Omental fat pad (tissue), 4 donors: Measurements from ENCODE around the gene BLOC1S4. TPM values are rescaled to one million over a fixed set of nuclear protein-coding genes. Genes with fewer than 3 reads are reported as not detected.

Experiments
- ATAC-seq: fragments of 150-250 bp; one replicate; pipeline ENCODE4 v1.9.1; 2016; ENCODE audit warnings: mild to moderate bottlenecking, moderate library complexity; ENCODE audit not compliant: low FRiP score
- DNase-seq: peaks from one replicate; pipeline ENCODE4 v3.0.0-alpha.2; 2019; ENCODE audit warnings: low spot score
- total RNA-seq, 4 donors: library from RNA; depleted of rRNA; stranded (reverse); fragments of >200 nt; gene quantifications; one replicate each; pipeline ENCODE4 v1.1.0, GENCODE V29; 2016
- TF ChIP-seq, protein P1 (sequence below), 3 donors: fragments of 450-650 bp; IDR thresholded peaks; one replicate each; pipeline ENCODE4 v1.5.1; 2016 to 2017; ENCODE audit warnings: antibody characterized with exemption in 3 of 3, mild to moderate bottlenecking in 3 of 3, moderate library complexity in 2 of 3

Gene BLOC1S4
- total RNA-seq, 4 donors from 2014 or later = 12.3 to 23.3 (median 13.9) TPM

DNA sequence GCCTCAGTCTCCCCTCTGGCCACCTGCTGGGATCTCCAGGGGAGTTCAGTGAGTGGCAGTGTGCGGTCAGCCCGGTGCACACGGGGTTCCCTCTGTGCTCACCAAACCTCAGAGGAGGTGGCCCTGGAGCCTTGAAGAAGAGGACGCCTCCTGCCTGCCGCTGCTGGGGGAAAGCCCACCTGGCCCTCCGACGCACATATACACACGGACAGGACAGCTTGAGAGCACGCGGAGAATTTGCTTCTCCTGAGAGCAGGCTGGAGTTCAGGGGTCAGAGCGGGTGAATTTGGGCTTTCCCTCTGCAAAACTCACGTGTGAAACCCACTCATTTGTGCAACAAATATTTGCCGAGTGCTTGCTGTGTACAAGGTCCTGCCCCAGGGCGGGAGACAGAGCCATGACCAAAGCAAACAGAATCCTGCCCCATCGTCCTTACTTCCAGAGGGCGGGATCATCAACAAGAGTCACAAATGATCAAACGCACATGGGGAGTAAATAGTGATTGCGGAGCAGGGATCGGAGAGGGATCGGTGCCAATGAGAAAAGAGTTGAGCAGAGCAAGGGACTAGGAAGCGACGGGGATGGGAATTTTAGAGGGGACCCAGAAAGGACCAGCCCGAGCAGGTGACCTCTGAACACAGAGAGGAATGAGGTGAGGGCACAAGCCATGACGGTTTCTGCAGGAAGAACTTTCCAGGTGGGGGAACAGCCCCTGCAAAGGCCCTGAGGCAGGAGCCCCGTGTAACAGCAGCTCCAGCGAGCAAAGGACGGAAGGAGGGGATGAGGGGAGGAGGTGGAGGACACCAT lies 17.6 kb downstream of the BLOC1S4 start:
- no peak for DNase-seq
- TF ChIP-seq, protein P1, sequence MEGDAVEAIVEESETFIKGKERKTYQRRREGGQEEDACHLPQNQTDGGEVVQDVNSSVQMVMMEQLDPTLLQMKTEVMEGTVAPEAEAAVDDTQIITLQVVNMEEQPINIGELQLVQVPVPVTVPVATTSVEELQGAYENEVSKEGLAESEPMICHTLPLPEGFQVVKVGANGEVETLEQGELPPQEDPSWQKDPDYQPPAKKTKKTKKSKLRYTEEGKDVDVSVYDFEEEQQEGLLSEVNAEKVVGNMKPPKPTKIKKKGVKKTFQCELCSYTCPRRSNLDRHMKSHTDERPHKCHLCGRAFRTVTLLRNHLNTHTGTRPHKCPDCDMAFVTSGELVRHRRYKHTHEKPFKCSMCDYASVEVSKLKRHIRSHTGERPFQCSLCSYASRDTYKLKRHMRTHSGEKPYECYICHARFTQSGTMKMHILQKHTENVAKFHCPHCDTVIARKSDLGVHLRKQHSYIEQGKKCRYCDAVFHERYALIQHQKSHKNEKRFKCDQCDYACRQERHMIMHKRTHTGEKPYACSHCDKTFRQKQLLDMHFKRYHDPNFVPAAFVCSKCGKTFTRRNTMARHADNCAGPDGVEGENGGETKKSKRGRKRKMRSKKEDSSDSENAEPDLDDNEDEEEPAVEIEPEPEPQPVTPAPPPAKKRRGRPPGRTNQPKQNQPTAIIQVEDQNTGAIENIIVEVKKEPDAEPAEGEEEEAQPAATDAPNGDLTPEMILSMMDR (IDR thresholded peaks at IDR 0.05) = no peak
- no peak for ATAC-seq

DNA sequence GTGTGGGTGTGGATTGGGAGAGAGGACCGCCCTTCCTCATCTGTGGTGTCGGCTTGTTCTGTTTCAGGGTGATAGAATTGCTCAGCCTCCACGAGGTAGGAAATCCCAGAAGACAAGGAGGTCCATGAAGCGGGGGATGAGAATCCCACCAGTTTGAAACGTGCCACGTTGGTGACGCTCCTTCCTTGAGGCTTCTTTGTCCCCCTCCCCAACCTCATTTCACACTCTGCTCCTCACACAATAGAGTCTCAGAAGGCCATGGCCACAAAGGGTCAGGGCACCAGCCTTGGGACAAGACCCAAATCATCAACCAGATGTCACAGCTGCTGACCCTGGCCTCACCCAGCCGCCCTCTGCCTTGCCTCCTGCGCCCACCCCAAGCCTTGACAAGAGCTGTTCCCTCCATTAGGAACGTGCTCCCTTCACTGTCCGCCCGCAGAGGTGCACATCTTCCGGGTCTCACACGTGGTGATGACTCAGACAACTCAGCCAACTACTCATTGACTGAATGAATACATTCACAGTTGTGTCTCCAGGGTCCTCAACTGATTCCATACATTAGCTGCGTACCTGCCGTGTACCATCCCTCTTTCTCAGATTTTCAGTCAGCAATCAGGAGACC lies 18.3 kb downstream of the BLOC1S4 start:
- ATAC-seq = no peak
- TF ChIP-seq, protein P1 (IDR thresholded peaks at IDR 0.05) = no peak

DNA sequence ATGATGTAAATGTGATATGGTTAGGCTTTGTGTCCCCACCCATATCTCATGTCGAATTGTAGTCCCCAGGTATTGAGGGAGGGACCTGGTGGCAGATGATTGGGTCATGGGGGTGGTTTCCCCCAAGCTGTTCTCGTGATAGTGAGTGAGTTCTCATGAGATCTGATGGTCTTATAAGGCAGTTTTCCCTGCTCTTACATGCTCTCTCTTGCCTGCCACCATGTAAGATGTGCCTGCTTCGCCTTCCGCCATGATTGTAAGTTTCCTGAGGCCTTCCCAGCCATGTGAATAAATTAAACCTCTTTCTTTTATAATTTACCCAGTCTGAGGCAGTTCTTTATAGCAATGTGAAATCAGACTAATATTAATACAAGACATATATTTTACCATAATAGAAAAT lies 23.9 kb downstream of the BLOC1S4 start:
- TF ChIP-seq, protein P1 (IDR thresholded peaks at IDR 0.05) = no peak
- ATAC-seq (no peak), DNase-seq (no peak)

More for the DNA sequence above, 18.3 kb downstream of the BLOC1S4 start:
- DNase-seq = no peak

DNA sequence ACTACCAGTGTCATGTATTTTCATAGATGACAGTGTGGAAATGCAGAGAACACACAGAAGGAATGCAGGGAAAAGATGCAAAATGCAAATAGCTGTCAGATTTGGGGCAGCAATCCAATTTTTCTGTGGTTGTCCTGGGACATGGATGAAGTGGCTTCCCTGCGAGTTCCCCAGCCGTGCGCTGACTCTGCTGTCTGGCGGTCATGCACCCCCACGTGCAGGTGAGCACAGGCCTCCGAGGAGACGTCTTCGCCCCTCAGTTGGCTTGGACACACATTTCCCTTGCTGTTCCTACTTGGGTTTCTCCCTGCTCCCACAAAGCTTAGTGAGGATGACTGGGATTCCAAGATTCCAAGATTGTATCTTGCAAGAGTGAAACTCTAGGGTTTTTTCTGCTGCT lies 24.4 kb downstream of the BLOC1S4 start:
- TF ChIP-seq, protein P1 (IDR thresholded peaks at IDR 0.05) = no peak
- no peak for ATAC-seq
- no peak for DNase-seq

DNA sequence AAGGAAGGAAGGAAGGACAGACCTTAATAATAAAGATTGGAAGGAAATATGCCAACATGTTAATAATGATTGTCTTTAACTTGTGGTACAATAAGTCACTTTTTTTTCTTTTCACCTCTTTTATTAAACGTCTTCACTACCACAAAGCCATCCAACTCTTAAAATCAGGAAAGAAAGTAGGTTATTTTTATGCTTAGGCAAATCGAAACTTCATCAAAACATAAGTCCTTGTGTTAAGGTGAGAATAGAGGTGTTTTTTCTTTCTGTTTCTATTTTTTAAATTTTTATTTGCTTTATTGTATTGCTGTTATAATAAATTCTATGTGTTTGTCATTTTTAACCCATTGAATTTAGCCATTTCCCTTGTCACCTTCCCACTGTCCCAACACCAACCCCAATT lies 26.5 kb downstream of the BLOC1S4 start:
- ATAC-seq = no peak
- DNase-seq = no peak
- TF ChIP-seq, protein P1 (IDR thresholded peaks at IDR 0.05) = no peak

DNA sequence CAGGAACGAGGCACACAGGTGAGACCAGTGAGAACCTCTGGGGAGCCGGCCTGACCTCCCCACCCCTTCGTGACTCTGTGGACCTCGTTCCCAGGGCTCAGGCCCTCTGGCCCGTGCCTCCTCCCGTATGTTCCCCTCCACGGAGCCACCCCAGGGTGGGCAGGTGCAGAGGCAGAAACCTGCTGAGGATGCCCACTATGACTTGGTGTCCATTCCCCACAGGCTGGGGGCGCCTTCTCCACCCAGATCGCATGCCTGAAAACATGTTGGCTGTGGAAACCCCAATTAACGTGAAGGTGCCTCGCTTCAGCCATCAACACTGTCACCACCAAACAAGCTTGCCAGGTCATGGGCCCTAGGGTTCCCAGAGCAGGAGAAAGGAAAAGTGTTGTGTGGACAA lies 27.0 kb downstream of the BLOC1S4 start:
- no peak for ATAC-seq
- TF ChIP-seq, protein P1 (IDR thresholded peaks at IDR 0.05) = no peak
- no peak for DNase-seq
